ENCODE data around the gene PCDHGB1. TPM values are rescaled to one million over a fixed set of nuclear protein-coding genes. Genes with fewer than 3 reads are reported as not detected.
"Not testable (repeated sequence)": the region's sequence is repeated elsewhere in the genome, so short reads cannot be mapped to it uniquely, and the experiment has no call there.

PCDHGB1 gene
- total and polyA plus RNA-seq, 4 donors = 0.17 to 8.4 (median 1.3) TPM

DNA sequence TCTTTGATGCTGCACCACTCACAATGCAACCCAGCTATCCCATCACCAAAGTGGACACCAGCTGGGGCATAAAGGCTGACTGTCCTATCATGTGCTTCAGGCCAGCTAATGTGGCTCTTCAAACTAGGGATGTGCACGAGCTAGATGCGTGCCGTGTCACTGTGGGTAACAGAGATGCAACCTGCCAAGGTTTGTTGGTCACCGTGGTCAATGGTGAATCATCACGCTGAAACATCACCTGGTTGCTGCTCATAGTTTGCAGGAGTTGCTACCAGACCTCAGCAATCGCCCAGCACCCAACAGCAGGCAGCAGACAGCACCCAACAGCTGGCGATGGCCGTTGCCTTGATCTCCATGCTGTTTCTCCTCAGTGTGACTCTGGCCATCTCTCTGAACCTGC is 21.7 kb upstream of the PCDHGB1 start:
- Histone ChIP-seq H3K4me3 (no peak overlapping the region), H3K4me1 (ENCODE audit: control insufficient read depth in 5 of 5, insufficient read depth in 5 of 5, low read length in 5 of 5) (peaks cover 0 to 2% (median 0%) of the 10 kb centered on the region in 5 donors), H3K27me3 (ENCODE audit: control insufficient read depth in 3 of 3, insufficient read depth in 3 of 3, low read length in 2 of 3) (peaks cover 0 to 4% (median 0%) of the 10 kb centered on the region in 3 donors), H3K36me3 (ENCODE audit: control insufficient read depth in 4 of 4, insufficient read depth in 4 of 4, low read length in 4 of 4) (no peaks in the 10 kb centered on the region), H3K9me3 (ENCODE audit: control insufficient read depth in 4 of 4, insufficient read depth in 3 of 4, low read length in 3 of 4) (peaks cover 0 to 46% (median 17%) of the 10 kb centered on the region in 4 donors), H3K27ac (ENCODE audit: low read depth in 1 of 2, low read length in 1 of 2) (no peak overlapping the region), H3K9ac (ENCODE audit: insufficient read depth in 1 of 2, low read length in 2 of 2) (no peak overlapping the region)
- no peak for ATAC-seq (ENCODE audit: insufficient read depth, low FRiP score)
- no peak for DNase-seq
- WGBS, 2 donors = 79 to 83% methylated on average over 8 of the region's 8 CpGs
- TF ChIP-seq, protein P1, sequence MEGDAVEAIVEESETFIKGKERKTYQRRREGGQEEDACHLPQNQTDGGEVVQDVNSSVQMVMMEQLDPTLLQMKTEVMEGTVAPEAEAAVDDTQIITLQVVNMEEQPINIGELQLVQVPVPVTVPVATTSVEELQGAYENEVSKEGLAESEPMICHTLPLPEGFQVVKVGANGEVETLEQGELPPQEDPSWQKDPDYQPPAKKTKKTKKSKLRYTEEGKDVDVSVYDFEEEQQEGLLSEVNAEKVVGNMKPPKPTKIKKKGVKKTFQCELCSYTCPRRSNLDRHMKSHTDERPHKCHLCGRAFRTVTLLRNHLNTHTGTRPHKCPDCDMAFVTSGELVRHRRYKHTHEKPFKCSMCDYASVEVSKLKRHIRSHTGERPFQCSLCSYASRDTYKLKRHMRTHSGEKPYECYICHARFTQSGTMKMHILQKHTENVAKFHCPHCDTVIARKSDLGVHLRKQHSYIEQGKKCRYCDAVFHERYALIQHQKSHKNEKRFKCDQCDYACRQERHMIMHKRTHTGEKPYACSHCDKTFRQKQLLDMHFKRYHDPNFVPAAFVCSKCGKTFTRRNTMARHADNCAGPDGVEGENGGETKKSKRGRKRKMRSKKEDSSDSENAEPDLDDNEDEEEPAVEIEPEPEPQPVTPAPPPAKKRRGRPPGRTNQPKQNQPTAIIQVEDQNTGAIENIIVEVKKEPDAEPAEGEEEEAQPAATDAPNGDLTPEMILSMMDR (IDR thresholded peaks at IDR 0.05; ENCODE audit: control extremely low read depth, extremely low read depth) = no peak

DNA sequence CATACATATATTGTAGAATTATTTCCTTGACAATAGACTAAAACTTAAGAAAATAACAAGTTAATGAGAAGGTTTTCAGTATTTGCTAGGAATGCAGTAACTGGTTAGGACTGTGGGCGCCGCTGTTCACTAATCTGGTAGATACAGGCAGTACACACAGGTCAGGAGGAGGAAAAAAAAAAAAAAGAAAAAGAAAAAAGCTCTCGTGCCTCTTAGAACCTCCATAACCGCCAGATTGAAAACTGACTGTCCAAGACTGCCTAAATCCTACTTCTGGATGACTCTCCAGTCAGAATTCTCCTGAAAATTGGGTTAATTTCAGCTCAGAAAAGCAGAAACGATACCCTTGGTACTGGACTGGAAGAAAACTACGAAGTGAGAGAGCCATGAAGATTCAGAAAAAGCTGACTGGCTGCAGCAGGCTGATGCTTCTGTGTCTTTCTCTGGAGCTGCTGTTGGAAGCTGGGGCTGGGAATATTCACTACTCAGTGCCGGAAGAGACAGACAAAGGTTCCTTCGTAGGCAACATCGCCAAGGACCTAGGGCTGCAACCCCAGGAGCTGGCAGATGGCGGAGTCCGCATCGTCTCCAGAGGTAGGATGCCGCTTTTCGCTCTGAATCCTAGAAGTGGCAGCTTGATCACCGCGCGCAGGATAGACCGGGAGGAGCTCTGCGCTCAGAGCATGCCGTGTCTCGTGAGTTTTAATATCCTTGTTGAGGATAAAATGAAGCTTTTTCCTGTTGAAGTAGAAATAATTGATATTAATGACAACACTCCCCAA is 19.4 kb upstream of the PCDHGB1 start, which contains the start of gene PCDHGA1:
Gene PCDHGA1, plus strand, starts transcription at position 216 of the 782 bp plus-strand sequence.
- DNase-seq (peak in 2 of 3 donors; percentile 15 to 21), ATAC-seq (ENCODE audit: insufficient read depth, low FRiP score) (no peak)
- H3K36me3 ChIP-seq (ENCODE audit: control insufficient read depth in 4 of 4, insufficient read depth in 4 of 4, low read length in 4 of 4) = no peaks in the 10 kb centered on the region
- 24 to 27% methylated on average over 21 of the region's 21 CpGs for WGBS, 2 donors
- no peak within 1 kb of the TSS for H3K4me3 ChIP-seq
- TF ChIP-seq, protein P1 (IDR thresholded peaks at IDR 0.05; ENCODE audit: control extremely low read depth, extremely low read depth) = no peak
- peaks cover 0 to 46% (median 17%) of the 10 kb centered on the region in 4 donors for H3K9me3 ChIP-seq (ENCODE audit: control insufficient read depth in 4 of 4, insufficient read depth in 3 of 4, low read length in 3 of 4)
- peak within 1 kb of the TSS in 1 of 2 donors; percentile 69 for H3K27ac ChIP-seq (ENCODE audit: low read depth in 1 of 2, low read length in 1 of 2)
- H3K27me3 ChIP-seq (ENCODE audit: control insufficient read depth in 3 of 3, insufficient read depth in 3 of 3, low read length in 2 of 3) = peaks cover 0 to 4% (median 0%) of the 10 kb centered on the region in 3 donors
- no peak within 1 kb of the TSS for H3K9ac ChIP-seq (ENCODE audit: insufficient read depth in 1 of 2, low read length in 2 of 2)
- peaks cover 0 to 2% (median 0%) of the 10 kb centered on the region in 5 donors for H3K4me1 ChIP-seq (ENCODE audit: control insufficient read depth in 5 of 5, insufficient read depth in 5 of 5, low read length in 5 of 5)

DNA sequence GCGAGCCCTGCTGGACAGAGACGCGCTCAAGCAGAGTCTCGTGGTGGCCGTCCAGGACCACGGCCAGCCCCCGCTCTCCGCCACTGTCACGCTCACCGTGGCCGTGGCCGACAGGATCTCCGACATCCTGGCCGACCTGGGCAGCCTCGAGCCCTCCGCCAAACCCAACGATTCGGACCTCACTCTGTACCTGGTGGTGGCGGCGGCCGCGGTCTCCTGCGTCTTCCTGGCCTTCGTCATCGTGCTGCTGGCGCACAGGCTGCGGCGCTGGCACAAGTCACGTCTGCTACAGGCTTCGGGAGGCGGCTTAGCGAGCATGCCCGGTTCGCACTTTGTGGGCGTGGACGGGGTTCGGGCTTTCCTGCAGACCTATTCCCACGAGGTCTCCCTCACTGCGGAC is 17.3 kb upstream of the PCDHGB1 start:
- WGBS, 2 donors = 32 to 45% methylated on average over 39 of the region's 39 CpGs
- not testable (repeated sequence) for H3K4me1 ChIP-seq (ENCODE audit: control insufficient read depth in 5 of 5, insufficient read depth in 5 of 5, low read length in 5 of 5); H3K27ac ChIP-seq (ENCODE audit: low read depth in 1 of 2, low read length in 1 of 2); ATAC-seq (ENCODE audit: insufficient read depth, low FRiP score); DNase-seq; H3K36me3 ChIP-seq (ENCODE audit: control insufficient read depth in 4 of 4, insufficient read depth in 4 of 4, low read length in 4 of 4); H3K27me3 ChIP-seq (ENCODE audit: control insufficient read depth in 3 of 3, insufficient read depth in 3 of 3, low read length in 2 of 3); H3K4me3 ChIP-seq; H3K9ac ChIP-seq (ENCODE audit: insufficient read depth in 1 of 2, low read length in 2 of 2)
- peaks cover 2 to 35% (median 16%) of the 10 kb centered on the region in 4 donors for H3K9me3 ChIP-seq (ENCODE audit: control insufficient read depth in 4 of 4, insufficient read depth in 3 of 4, low read length in 3 of 4)

DNA sequence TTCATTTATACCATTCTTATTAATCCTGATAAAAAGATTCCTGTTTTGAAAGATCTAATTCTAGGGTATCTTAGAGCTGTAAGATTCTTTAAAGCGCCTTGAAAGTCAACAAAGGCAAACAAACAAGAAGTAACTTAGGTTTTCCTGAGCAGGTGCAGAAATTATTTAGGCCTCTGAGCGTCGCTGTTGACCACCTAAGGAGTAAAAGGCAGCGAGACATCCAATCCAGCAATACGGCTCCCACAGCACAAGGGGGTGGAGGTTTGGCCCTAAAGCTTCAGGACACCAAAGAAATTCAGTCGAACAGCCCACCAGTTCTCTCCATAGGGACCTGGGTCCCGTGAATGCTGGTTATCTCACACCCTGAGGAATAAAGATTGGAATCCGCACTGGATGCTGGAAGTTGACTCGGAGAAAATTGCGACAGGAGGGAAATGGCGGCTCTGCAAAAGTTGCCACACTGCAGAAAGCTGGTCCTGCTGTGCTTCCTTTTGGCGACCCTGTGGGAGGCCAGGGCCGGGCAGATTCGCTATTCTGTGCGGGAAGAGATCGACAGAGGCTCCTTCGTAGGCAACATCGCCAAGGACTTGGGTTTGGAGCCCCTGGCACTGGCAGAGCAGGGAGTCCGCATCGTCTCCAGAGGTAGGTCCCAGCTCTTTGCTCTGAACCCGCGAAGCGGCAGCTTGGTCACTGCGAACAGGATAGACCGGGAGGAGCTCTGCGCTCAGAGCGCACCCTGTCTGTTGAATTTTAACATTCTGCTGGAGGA is 11.2 kb upstream of the PCDHGB1 start, which contains the start of gene PCDHGA2:
Gene PCDHGA2, plus strand, starts transcription at position 223 of the 769 bp plus-strand sequence.
- Histone ChIP-seq H3K9me3 (ENCODE audit: control insufficient read depth in 4 of 4, insufficient read depth in 3 of 4, low read length in 3 of 4) (peaks cover 5 to 33% (median 20%) of the 10 kb centered on the region in 4 donors), H3K4me3 (no peak within 1 kb of the TSS), H3K27me3 (ENCODE audit: control insufficient read depth in 3 of 3, insufficient read depth in 3 of 3, low read length in 2 of 3) (no peaks in the 10 kb centered on the region), H3K27ac (ENCODE audit: low read depth in 1 of 2, low read length in 1 of 2) (peak within 1 kb of the TSS in 1 of 2 donors; percentile 87), H3K4me1 (ENCODE audit: control insufficient read depth in 5 of 5, insufficient read depth in 5 of 5, low read length in 5 of 5) (no peaks in the 10 kb centered on the region), H3K36me3 (ENCODE audit: control insufficient read depth in 4 of 4, insufficient read depth in 4 of 4, low read length in 4 of 4) (no peaks in the 10 kb centered on the region), H3K9ac (ENCODE audit: insufficient read depth in 1 of 2, low read length in 2 of 2) (no peak within 1 kb of the TSS)
- peak; percentile 54 to 72 (median 71) for DNase-seq
- no peak for ATAC-seq (ENCODE audit: insufficient read depth, low FRiP score)
- TF ChIP-seq, protein P1 (IDR thresholded peaks at IDR 0.05; ENCODE audit: control extremely low read depth, extremely low read depth) = no peak
- WGBS, 2 donors = 8 to 11% methylated on average over 27 of the region's 27 CpGs

DNA sequence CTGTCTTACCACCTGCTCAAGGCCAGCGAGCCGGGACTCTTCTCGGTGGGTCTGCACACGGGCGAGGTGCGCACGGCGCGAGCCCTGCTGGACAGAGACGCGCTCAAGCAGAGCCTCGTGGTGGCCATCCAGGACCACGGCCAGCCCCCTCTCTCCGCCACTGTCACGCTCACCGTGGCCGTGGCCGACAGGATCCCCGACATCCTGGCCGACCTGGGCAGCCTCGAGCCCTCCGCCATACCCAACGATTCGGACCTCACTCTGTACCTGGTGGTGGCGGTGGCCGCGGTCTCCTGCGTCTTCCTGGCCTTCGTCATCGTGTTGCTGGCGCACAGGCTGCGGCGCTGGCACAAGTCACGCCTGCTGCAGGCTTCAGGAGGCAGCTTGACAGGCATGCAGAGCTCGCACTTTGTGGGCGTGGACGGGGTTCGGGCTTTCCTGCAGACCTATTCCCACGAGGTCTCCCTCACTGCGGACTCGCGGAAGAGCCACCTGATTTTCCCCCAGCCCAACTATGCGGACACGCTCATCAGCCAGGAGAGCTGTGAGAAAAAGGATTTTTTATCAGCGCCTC is 9.0 kb upstream of the PCDHGB1 start:
- H3K27ac ChIP-seq (ENCODE audit: low read depth in 1 of 2, low read length in 1 of 2); H3K4me1 ChIP-seq (ENCODE audit: control insufficient read depth in 5 of 5, insufficient read depth in 5 of 5, low read length in 5 of 5); DNase-seq; H3K4me3 ChIP-seq; H3K27me3 ChIP-seq (ENCODE audit: control insufficient read depth in 3 of 3, insufficient read depth in 3 of 3, low read length in 2 of 3); H3K36me3 ChIP-seq (ENCODE audit: control insufficient read depth in 4 of 4, insufficient read depth in 4 of 4, low read length in 4 of 4); H3K9ac ChIP-seq (ENCODE audit: insufficient read depth in 1 of 2, low read length in 2 of 2); ATAC-seq (ENCODE audit: insufficient read depth, low FRiP score): not testable (repeated sequence)
- 51 to 63% methylated on average over 36 to 45 of the region's 45 CpGs for WGBS, 2 donors
- H3K9me3 ChIP-seq (ENCODE audit: control insufficient read depth in 4 of 4, insufficient read depth in 3 of 4, low read length in 3 of 4) = peaks cover 7 to 48% (median 27%) of the 10 kb centered on the region in 4 donors
